ENCODE measurements around the gene OR4D6. TPM values are rescaled to one million over a fixed set of nuclear protein-coding genes. Genes with fewer than 3 reads are reported as not detected.

Gene OR4D6
- total RNA-seq: not detected
- polyA plus RNA-seq: not detected
- long read RNA-seq, donor 1: 0 reads
- long read RNA-seq, donor 2: 0 reads

DNA sequence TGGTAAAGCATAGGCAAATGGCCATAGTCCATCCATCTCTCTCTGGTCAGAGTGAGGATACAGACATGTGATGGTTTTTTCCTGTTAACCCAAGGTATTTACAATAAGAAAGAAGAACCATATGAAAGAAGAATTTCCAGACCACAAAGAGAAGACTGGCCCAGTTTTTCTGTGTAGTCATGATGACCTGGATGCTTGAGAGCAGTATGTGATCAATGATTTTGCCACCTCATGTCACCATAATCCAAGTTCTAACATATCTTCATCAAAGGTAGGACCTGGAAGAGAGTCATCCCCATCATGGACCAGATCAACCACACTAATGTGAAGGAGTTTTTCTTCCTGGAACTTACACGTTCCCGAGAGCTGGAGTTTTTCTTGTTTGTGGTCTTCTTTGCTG is at the start of gene OR4D6:
Gene OR4D6 (plus strand): TSS at position 301 of the 400 bp plus-strand sequence. CDS start 0 bp downstream, at position 301.
- ATAC-seq (ENCODE audit: low FRiP score): no peak
- 81 to 83% methylated on average over 2 of the region's 2 CpGs for WGBS, 2 donors
- Histone ChIP-seq H3K9me3 (ENCODE audit: control insufficient read depth, low read length) (peaks cover 1% of the 10 kb centered on the region), H3K4me3 (ENCODE audit: low read length in 2 of 2) (no peak within 1 kb of the TSS), H3K4me1 (ENCODE audit: control insufficient read depth in 1 of 2, insufficient read depth in 2 of 2, low read length in 2 of 2) (no peaks in the 10 kb centered on the region), H3K27ac (ENCODE audit: low read depth in 1 of 2, low read length in 2 of 2) (no peak within 1 kb of the TSS), H3K36me3 (ENCODE audit: control insufficient read depth in 1 of 2, insufficient read depth in 2 of 2, low read length in 1 of 2) (no peaks in the 10 kb centered on the region), H3K27me3 (ENCODE audit: control insufficient read depth in 1 of 2, insufficient read depth in 2 of 2, low read length in 1 of 2) (peaks cover 0 to 1% of the 10 kb centered on the region in 2 donors)
- no peak for DNase-seq
- intact Hi-C loops (cut with DNase I): no loop called here

DNA sequence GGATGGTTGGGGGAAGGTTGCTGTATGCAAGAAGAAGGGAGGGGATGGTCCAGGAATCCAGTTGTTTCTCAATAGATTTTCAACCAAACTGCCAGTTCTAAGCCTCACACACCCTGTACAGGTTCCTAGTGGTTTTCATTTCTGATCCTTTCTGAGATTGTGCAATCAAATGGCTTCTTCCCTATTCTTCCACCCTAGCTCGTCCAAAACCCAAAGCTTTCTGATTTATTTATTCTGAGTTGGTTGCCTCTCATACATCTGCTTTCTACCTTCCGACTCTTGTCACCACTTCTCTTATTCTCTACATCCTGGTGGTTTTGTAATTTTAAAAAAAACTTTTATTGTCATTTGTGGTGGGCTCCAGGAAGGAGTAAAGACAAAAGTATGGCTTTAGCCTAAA is 43.1 kb upstream of the OR4D6 start:
- WGBS, 2 donors: 60 to 85% methylated on average over 2 of the region's 2 CpGs
- no peak for ATAC-seq (ENCODE audit: low FRiP score)

DNA sequence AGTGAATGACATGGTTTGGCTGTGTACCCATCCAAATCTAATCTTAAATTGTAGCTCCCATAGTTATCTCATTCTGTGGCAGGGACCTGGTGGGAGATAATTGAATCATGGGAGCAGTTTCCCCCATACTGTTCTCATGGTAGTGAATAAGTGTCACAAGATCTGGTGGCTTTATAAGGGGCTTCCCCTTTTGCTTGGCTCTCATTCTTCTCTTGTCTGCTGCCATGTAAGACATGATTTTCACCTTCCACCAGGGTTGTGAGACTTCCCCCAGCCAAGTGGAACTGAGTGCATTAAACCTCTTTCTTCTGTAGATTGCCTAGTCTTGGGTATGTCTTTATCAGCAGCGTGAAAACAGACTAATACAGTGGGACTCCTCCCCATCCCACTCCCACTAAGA is 41.6 kb upstream of the OR4D6 start:
- no peaks in the 10 kb centered on the region for H3K4me1 ChIP-seq (ENCODE audit: control insufficient read depth in 1 of 2, insufficient read depth in 2 of 2, low read length in 2 of 2)
- no peak overlapping the region for H3K4me3 ChIP-seq (ENCODE audit: low read length in 2 of 2)
- 60 to 78% methylated on average over 1 of the region's 1 CpG for WGBS, 2 donors
- DNase-seq: no peak
- intact Hi-C loops (cut with DNase I): no loop called here
- H3K27ac ChIP-seq (ENCODE audit: low read depth in 1 of 2, low read length in 2 of 2): no peak overlapping the region
- H3K9me3 ChIP-seq (ENCODE audit: control insufficient read depth, low read length): peaks cover 2% of the 10 kb centered on the region
- ATAC-seq (ENCODE audit: low FRiP score): no peak
- no peaks in the 10 kb centered on the region for H3K36me3 ChIP-seq (ENCODE audit: control insufficient read depth in 1 of 2, insufficient read depth in 2 of 2, low read length in 1 of 2)
- H3K27me3 ChIP-seq (ENCODE audit: control insufficient read depth in 1 of 2, insufficient read depth in 2 of 2, low read length in 1 of 2): no peaks in the 10 kb centered on the region

More for the DNA sequence above, 43.1 kb upstream of the OR4D6 start:
- Histone ChIP-seq H3K27ac (ENCODE audit: low read depth in 1 of 2, low read length in 2 of 2) (no peak overlapping the region), H3K36me3 (ENCODE audit: control insufficient read depth in 1 of 2, insufficient read depth in 2 of 2, low read length in 1 of 2) (no peaks in the 10 kb centered on the region), H3K27me3 (ENCODE audit: control insufficient read depth in 1 of 2, insufficient read depth in 2 of 2, low read length in 1 of 2) (no peaks in the 10 kb centered on the region), H3K4me1 (ENCODE audit: control insufficient read depth in 1 of 2, insufficient read depth in 2 of 2, low read length in 2 of 2) (no peaks in the 10 kb centered on the region), H3K4me3 (ENCODE audit: low read length in 2 of 2) (no peak overlapping the region), H3K9me3 (ENCODE audit: control insufficient read depth, low read length) (peaks cover 2% of the 10 kb centered on the region)
- no peak for DNase-seq
- intact Hi-C loops (cut with DNase I): no loop called here

DNA sequence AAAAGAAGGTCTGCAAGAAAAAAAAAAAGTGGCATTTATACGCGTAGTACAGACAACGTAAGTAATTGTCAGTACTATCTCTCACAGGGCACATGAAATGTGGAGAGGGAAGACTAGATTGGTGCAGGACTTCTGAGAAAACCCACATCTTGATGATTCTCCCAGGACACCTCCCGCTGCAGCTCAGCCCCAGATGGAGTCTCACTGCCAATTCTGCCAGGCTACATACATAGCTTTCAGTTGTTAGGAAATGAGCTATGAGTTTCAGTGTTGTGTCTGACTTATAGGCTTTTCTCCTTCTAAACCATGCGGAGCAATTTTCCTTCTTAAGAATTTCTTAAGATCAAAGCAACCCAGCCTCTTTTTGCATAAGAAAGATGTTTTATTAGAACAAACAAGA is 40.1 kb upstream of the OR4D6 start:
- intact Hi-C loops (cut with DNase I): no loop called here
- H3K4me3 ChIP-seq (ENCODE audit: low read length in 2 of 2): no peak overlapping the region
- 78 to 82% methylated on average over 5 of the region's 5 CpGs for WGBS, 2 donors
- peaks cover 2% of the 10 kb centered on the region for H3K9me3 ChIP-seq (ENCODE audit: control insufficient read depth, low read length)
- no peaks in the 10 kb centered on the region for H3K27me3 ChIP-seq (ENCODE audit: control insufficient read depth in 1 of 2, insufficient read depth in 2 of 2, low read length in 1 of 2)
- H3K27ac ChIP-seq (ENCODE audit: low read depth in 1 of 2, low read length in 2 of 2): no peak overlapping the region
- ATAC-seq (ENCODE audit: low FRiP score) (no peak), DNase-seq (no peak)
- H3K36me3 ChIP-seq (ENCODE audit: control insufficient read depth in 1 of 2, insufficient read depth in 2 of 2, low read length in 1 of 2): no peaks in the 10 kb centered on the region
- no peaks in the 10 kb centered on the region for H3K4me1 ChIP-seq (ENCODE audit: control insufficient read depth in 1 of 2, insufficient read depth in 2 of 2, low read length in 2 of 2)

DNA sequence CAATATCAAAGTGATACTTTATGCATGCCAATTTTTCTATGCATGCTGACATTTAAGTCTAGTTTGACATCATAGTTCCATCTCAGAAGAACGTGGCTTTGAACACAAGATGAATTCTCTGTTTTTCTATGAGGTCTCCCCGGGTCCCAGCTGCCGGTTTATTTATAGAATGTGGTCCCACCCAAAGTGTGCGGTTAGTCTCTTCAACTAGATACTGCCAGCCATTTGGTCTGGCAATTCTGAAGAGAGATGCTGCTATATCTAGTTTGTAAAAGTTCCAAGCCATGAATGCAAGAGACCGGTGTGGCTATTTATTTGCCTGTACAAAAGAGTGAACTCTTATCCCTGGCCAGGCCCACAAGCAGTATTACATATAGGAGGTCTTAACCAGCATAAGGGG is 39.7 kb upstream of the OR4D6 start:
- H3K4me1 ChIP-seq (ENCODE audit: control insufficient read depth in 1 of 2, insufficient read depth in 2 of 2, low read length in 2 of 2): no peaks in the 10 kb centered on the region
- intact Hi-C loops (cut with DNase I): no loop called here
- DNase-seq (no peak), ATAC-seq (ENCODE audit: low FRiP score) (no peak)
- H3K36me3 ChIP-seq (ENCODE audit: control insufficient read depth in 1 of 2, insufficient read depth in 2 of 2, low read length in 1 of 2): no peaks in the 10 kb centered on the region
- 30 to 42% methylated on average over 5 of the region's 5 CpGs for WGBS, 2 donors
- H3K9me3 ChIP-seq (ENCODE audit: control insufficient read depth, low read length): peaks cover 2% of the 10 kb centered on the region
- H3K27me3 ChIP-seq (ENCODE audit: control insufficient read depth in 1 of 2, insufficient read depth in 2 of 2, low read length in 1 of 2): no peaks in the 10 kb centered on the region
- no peak overlapping the region for H3K4me3 ChIP-seq (ENCODE audit: low read length in 2 of 2)
- no peak overlapping the region for H3K27ac ChIP-seq (ENCODE audit: low read depth in 1 of 2, low read length in 2 of 2)

DNA sequence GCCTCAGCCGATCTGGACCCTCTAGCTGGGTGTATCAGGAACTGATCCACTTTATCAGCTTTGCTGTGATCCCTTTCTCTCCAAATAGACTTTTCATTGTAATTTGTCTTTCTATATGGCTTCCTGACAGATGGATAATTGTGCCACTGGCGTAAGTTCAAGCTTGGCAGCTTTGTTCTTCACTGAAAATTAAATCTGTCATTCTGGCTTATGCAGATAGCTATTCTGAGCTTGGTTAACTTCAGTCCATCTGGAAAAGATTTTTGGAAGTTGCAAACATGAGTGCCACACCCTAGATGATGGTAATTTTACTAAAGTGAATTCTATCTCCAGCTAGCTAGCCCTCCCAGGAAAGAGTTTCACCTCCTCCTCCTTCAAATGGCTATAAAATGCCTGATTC is 38.6 kb upstream of the OR4D6 start:
- Histone ChIP-seq H3K4me1 (ENCODE audit: control insufficient read depth in 1 of 2, insufficient read depth in 2 of 2, low read length in 2 of 2) (no peaks in the 10 kb centered on the region), H3K9me3 (ENCODE audit: control insufficient read depth, low read length) (peaks cover 2% of the 10 kb centered on the region), H3K27me3 (ENCODE audit: control insufficient read depth in 1 of 2, insufficient read depth in 2 of 2, low read length in 1 of 2) (no peaks in the 10 kb centered on the region), H3K36me3 (ENCODE audit: control insufficient read depth in 1 of 2, insufficient read depth in 2 of 2, low read length in 1 of 2) (no peaks in the 10 kb centered on the region), H3K27ac (ENCODE audit: low read depth in 1 of 2, low read length in 2 of 2) (no peak overlapping the region), H3K4me3 (ENCODE audit: low read length in 2 of 2) (no peak overlapping the region)
- intact Hi-C loops (cut with DNase I): no loop called here
- 61 to 66% methylated on average over 2 of the region's 2 CpGs for WGBS, 2 donors
- ATAC-seq (ENCODE audit: low FRiP score) (no peak), DNase-seq (no peak)

DNA sequence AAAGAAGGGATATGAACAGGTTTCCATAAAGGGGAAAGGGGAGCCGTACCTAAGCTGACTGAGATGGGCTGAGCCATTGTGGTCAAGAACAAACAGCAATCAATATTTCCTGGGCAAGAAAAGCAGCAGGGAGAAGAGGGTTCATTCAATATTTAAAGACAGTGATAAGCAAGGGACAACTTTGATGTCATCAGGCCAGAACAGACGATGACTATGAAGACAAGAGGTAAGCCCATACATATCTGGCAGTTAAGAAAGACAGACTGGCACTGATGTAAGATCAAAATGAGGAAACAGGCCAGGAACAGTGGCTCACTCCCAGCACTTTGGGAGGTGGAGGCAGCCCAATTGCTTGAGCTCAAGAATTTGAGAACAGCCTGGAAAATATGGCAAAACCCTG is 32.9 kb upstream of the OR4D6 start:
- intact Hi-C loops (cut with DNase I): no loop called here
- Histone ChIP-seq H3K4me1 (ENCODE audit: control insufficient read depth in 1 of 2, insufficient read depth in 2 of 2, low read length in 2 of 2) (no peaks in the 10 kb centered on the region), H3K36me3 (ENCODE audit: control insufficient read depth in 1 of 2, insufficient read depth in 2 of 2, low read length in 1 of 2) (no peaks in the 10 kb centered on the region), H3K27me3 (ENCODE audit: control insufficient read depth in 1 of 2, insufficient read depth in 2 of 2, low read length in 1 of 2) (no peaks in the 10 kb centered on the region), H3K4me3 (ENCODE audit: low read length in 2 of 2) (no peak overlapping the region), H3K27ac (ENCODE audit: low read depth in 1 of 2, low read length in 2 of 2) (no peak overlapping the region), H3K9me3 (ENCODE audit: control insufficient read depth, low read length) (no peaks in the 10 kb centered on the region)
- ATAC-seq (ENCODE audit: low FRiP score) (no peak), DNase-seq (no peak)
- WGBS, 2 donors: 70 to 76% methylated on average over 2 of the region's 2 CpGs

DNA sequence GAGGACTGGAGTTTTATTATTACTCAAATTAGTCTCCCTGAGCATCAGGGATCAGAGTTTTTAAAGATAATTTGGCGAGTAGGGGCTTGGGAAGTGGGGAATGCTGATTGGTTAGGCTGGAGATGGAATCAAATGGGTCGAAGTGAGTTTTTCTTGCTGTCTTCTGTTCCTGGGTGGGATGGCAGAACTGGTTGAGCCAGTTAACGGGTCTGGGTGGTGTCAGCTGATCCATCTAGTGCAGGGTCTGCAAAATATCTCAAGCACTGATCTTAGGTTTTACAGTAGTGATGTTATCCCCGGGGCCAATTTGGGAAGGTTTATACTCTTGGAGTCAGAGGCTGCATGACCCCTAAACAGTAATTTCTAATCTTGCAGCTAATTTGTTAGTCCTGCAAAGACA is 31.6 kb upstream of the OR4D6 start:
- Histone ChIP-seq H3K36me3 (ENCODE audit: control insufficient read depth in 1 of 2, insufficient read depth in 2 of 2, low read length in 1 of 2) (no peaks in the 10 kb centered on the region), H3K4me1 (ENCODE audit: control insufficient read depth in 1 of 2, insufficient read depth in 2 of 2, low read length in 2 of 2) (no peaks in the 10 kb centered on the region), H3K27ac (ENCODE audit: low read depth in 1 of 2, low read length in 2 of 2) (no peak overlapping the region), H3K27me3 (ENCODE audit: control insufficient read depth in 1 of 2, insufficient read depth in 2 of 2, low read length in 1 of 2) (no peaks in the 10 kb centered on the region), H3K4me3 (ENCODE audit: low read length in 2 of 2) (no peak overlapping the region), H3K9me3 (ENCODE audit: control insufficient read depth, low read length) (no peaks in the 10 kb centered on the region)
- WGBS, 2 donors: 47 to 49% methylated on average over 4 of the region's 4 CpGs
- intact Hi-C loops (cut with DNase I): no loop called here
- ATAC-seq (ENCODE audit: low FRiP score): no peak
- no peak for DNase-seq

DNA sequence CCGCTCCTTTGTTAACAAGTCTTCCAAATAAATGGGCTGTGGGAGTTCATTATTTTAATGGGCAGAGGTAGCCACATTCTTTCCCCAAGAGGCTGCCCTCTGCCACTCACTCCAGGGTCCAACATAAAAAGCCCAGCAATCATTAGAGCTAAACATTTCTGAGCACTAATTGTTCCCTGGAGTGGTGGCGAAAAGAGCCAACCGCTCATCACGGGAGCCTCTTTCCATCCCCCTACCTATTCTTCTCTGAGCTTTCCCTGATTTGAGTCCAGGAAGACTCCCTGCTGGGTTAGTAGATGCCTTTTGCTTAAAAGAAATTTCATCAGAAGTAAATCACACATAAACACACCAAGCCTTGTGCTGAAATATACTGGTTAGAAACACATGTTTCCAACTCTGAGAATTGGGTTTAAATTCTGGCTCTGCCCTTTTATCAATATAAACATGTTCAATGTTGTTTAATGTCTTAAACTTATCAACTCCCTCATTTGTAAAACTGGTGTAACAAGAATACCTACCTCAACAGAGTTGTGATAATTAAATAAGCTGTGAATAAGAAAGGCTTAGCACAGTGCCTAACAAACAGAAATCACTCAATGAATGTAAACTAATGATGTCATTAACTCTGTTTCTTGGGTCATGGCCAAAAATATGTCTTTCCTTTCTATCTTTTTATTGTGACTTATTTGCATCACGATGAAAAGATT is 30.2 kb upstream of the OR4D6 start, which contains the start of gene OR5A2:
Gene OR5A2 (minus strand): TSS at position 53 of the 707 bp plus-strand sequence. CDS start 3,460 bp downstream, outside the sequence.
- 39 to 51% methylated on average over 5 of the region's 5 CpGs for WGBS, 2 donors
- intact Hi-C loops (cut with DNase I): no loop called here

More for the DNA sequence above, 30.2 kb upstream of the OR4D6 start, which contains the start of gene OR5A2:
- DNase-seq (no peak), ATAC-seq (ENCODE audit: low FRiP score) (no peak)
- no peak within 1 kb of the TSS for H3K27ac ChIP-seq (ENCODE audit: low read depth in 1 of 2, low read length in 2 of 2)
- H3K27me3 ChIP-seq (ENCODE audit: control insufficient read depth in 1 of 2, insufficient read depth in 2 of 2, low read length in 1 of 2): peaks cover 0 to 2% of the 10 kb centered on the region in 2 donors
- H3K9me3 ChIP-seq (ENCODE audit: control insufficient read depth, low read length): no peaks in the 10 kb centered on the region
- no peaks in the 10 kb centered on the region for H3K4me1 ChIP-seq (ENCODE audit: control insufficient read depth in 1 of 2, insufficient read depth in 2 of 2, low read length in 2 of 2)
- H3K36me3 ChIP-seq (ENCODE audit: control insufficient read depth in 1 of 2, insufficient read depth in 2 of 2, low read length in 1 of 2): no peaks in the 10 kb centered on the region
- no peak within 1 kb of the TSS for H3K4me3 ChIP-seq (ENCODE audit: low read length in 2 of 2)

All from aorta (tissue), 5 donors.